ENCODE measurements around the gene LMF1. TPM values are rescaled to one million over a fixed set of nuclear protein-coding genes. Genes with fewer than 3 reads are reported as not detected.

The LMF1 gene
- total and polyA plus RNA-seq, 9 of the 15 experiments (the other 6 are each of a cell fraction or from before 2014, with no cell fraction given): 0.11 to 1.6 (median 0.55) TPM; not detected in 1

DNA sequence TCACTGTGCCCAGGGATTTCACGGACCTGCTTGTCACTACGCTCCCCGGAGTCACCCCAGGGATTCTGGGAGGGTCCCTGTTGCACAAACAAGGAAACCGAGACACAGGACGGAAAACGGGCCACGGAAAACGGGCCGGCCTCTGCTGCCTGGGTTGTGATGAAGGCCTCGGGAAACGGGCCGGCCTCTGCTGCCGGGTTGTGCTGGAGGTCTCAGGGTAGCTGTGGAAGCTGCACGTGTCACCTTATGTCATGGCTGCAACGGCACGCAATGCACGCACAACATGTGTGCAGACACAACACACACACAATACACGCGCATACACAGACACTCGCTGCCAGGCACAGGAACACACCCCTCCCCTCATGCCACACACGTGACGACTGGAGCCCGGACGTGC lies 143.3 kb downstream of the LMF1 start:
- Histone ChIP-seq H3K9ac (ENCODE audit: insufficient read depth in 1 of 2, low read depth in 2 of 2, low read length in 2 of 2) (no peak overlapping the region), H3K27me3 (ENCODE audit: control insufficient read depth in 2 of 2, insufficient read depth in 2 of 2, low read length in 2 of 2) (peaks cover 72 to 91% of the 10 kb centered on the region in 2 experiments; a peak in 4 of 5 replicates), H3K4me3 (no peak overlapping the region), H4K20me1 (replicated peaks; ENCODE audit: control insufficient read depth, insufficient read depth, low read length) (no peaks in the 10 kb centered on the region), H3K36me3 (ENCODE audit: control insufficient read depth, insufficient read depth, low read length) (no peaks in the 10 kb centered on the region), H2AFZ (ENCODE audit: low read depth, low read length) (no peak overlapping the region), H3K27ac (ENCODE audit: extremely low read depth, low read depth, low read length) (no peak overlapping the region), H3K9me3 (replicated peaks; ENCODE audit: control insufficient read depth, insufficient read depth, low read depth, low read length) (no peaks in the 10 kb centered on the region), H3K4me2 (ENCODE audit: insufficient read depth, low read length) (no peak overlapping the region), H3K79me2 (ENCODE audit: control insufficient read depth, insufficient read depth, low read length) (no peaks in the 10 kb centered on the region), H3K9me1 (ENCODE audit: control insufficient read depth, insufficient read depth, low read length) (no peaks in the 10 kb centered on the region), H3K4me1 (replicated peaks in 1 of 2; ENCODE audit: control insufficient read depth in 2 of 2, insufficient read depth in 2 of 2, low read length in 2 of 2) (peaks cover 0 to 40% of the 10 kb centered on the region in 2 experiments; a peak in 3 of 5 replicates)
- ATAC-seq (no peak), FAIRE-seq (no peak), DNase-seq (ENCODE audit: extremely low read depth in 1 of 4, low spot score in 3 of 4) (no peak)
- in situ Hi-C loops (cut with MboI): no loop called here
- intact Hi-C loops (cut with micrococcal nuclease): no loop called here
- BruUV-seq (replicated peaks): no TSS peak
- ChIA-PET CTCF (ENCODE audit: low intra/inter-chr PET ratio) (no interaction called here), POLR2A (interaction anchor here (0.7 kb wide), 1 partner anchor 150 kb away, joined by 3 read pairs; no protein-coding TSS in a partner anchor)
- TF ChIP-seq DDX20 (tag; IDR thresholded peaks at IDR 0.05; ENCODE audit: low read depth): no peak
- no peak for TF ChIP-seq CEBPB (tag; IDR thresholded peaks at IDR 0.05)
- no peak for TF ChIP-seq ZNF511 (CRISPR knock-in tag; IDR thresholded peaks at IDR 0.05)
- TF ChIP-seq NCOA4 (IDR thresholded peaks at IDR 0.05; ENCODE audit: partially characterized antibody): no peak
- TF ChIP-seq HEY1 (CRISPR knock-in tag; IDR thresholded peaks at IDR 0.05; ENCODE audit: borderline replicate concordance): no peak
- no peak for TF ChIP-seq SMAD4 (CRISPR knock-in tag; conservative IDR thresholded peaks at IDR 0.05)
- TF ChIP-seq HNRNPH1 (optimal IDR thresholded peaks at IDR 0.05; ENCODE audit: low read depth, low read length): no peak
- no peak for TF ChIP-seq RFX7 (CRISPR knock-in tag; IDR thresholded peaks at IDR 0.05)
- no peak for TF ChIP-seq NR3C1 (CRISPR knock-in tag; IDR thresholded peaks at IDR 0.05)
- no peak for TF ChIP-seq BCLAF1 (IDR thresholded peaks at IDR 0.05; ENCODE audit: borderline replicate concordance in 1 of 2, control insufficient read depth in 1 of 2, low read depth in 2 of 2, low read length in 1 of 2)
- TF ChIP-seq RBFOX2 (IDR thresholded peaks at IDR 0.05; ENCODE audit: low read depth, low read length): no peak
- WGBS (ENCODE audit: insufficient coverage, low coverage, missing lambda C conversion rate): 6% methylated on average over 24 of the region's 24 CpGs

Data from K562 (cell line).